Stomach (tissue), 4 donors: ENCODE measurements around the gene PHF1.

Experiments
- EP300 ChIP-seq: sonication (generic); formaldehyde crosslinking; IDR thresholded peaks from one replicate; pipeline ENCODE4 v1.6.1; 2017; ENCODE audit warnings: antibody characterized with exemption
- POLR2A ChIP-seq, 4 donors: fragments of 450-650 bp; IDR thresholded peaks; one replicate each; pipeline ENCODE4 v1.6.1; 2016; ENCODE audit warnings: antibody characterized with exemption in 4 of 4, control low read depth in 2 of 4, mild to moderate bottlenecking in 1 of 4, moderate library complexity in 1 of 4
- TF ChIP-seq, protein P1 (sequence below), 7 experiments: fragments of 450-650 bp in 4 of 7; fragments of 200-600 bp in 3 of 7; sonication (generic) in 3 of 7; IDR thresholded peaks; one replicate each; pipeline ENCODE4 v1.5.1; 2016 to 2019; ENCODE audit warnings: antibody characterized with exemption in 7 of 7, control low read depth in 2 of 7, mild to moderate bottlenecking in 1 of 7

DNA sequence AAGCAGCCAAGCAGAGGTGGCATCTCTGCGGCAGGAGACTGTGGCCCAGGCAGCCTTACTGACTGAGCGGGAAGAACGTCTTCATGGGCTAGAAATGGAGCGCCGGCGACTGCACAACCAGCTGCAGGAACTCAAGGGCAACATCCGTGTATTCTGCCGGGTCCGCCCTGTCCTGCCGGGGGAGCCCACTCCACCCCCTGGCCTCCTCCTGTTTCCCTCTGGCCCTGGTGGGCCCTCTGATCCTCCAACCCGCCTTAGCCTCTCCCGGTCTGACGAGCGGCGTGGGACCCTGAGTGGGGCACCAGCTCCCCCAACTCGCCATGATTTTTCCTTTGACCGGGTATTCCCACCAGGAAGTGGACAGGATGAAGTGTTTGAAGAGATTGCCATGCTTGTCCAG is 5.9 kb upstream of the PHF1 start:
- TF ChIP-seq EP300 (no peak), POLR2A (IDR thresholded peaks at IDR 0.05) (no peak)
- TF ChIP-seq, protein P1, sequence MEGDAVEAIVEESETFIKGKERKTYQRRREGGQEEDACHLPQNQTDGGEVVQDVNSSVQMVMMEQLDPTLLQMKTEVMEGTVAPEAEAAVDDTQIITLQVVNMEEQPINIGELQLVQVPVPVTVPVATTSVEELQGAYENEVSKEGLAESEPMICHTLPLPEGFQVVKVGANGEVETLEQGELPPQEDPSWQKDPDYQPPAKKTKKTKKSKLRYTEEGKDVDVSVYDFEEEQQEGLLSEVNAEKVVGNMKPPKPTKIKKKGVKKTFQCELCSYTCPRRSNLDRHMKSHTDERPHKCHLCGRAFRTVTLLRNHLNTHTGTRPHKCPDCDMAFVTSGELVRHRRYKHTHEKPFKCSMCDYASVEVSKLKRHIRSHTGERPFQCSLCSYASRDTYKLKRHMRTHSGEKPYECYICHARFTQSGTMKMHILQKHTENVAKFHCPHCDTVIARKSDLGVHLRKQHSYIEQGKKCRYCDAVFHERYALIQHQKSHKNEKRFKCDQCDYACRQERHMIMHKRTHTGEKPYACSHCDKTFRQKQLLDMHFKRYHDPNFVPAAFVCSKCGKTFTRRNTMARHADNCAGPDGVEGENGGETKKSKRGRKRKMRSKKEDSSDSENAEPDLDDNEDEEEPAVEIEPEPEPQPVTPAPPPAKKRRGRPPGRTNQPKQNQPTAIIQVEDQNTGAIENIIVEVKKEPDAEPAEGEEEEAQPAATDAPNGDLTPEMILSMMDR (IDR thresholded peaks at IDR 0.05): no peak
